OCI-LY1 (cell line): ENCODE measurements around the gene ATF5.

Source experiments
- H2AFZ ChIP-seq: fragments of 200-600 bp; sonication (generic), shearing (Covaris generic); 2 replicates; pipeline ENCODE4 v1.6.0; 2014; ENCODE audit warnings: antibody characterized with exemption, mild to moderate bottlenecking, low read length
- H3F3A ChIP-seq: fragments of 200-600 bp; sonication (generic), shearing (Covaris generic); 2 replicates; pipeline ENCODE4 v1.6.0; 2014; ENCODE audit warnings: mild to moderate bottlenecking, antibody characterized with exemption, low read length, moderate library complexity; ENCODE audit not compliant: insufficient read depth
- H3K27ac ChIP-seq: fragments of 200-600 bp; sonication (generic); 2 replicates; pipeline ENCODE4 v1.5.1; 2014; ENCODE audit warnings: low read length, mixed run types, mild to moderate bottlenecking, low read depth; ENCODE audit not compliant: poor library complexity, severe bottlenecking
- H3K27me3 ChIP-seq: fragments of 200-600 bp; sonication (generic); 2 replicates; pipeline ENCODE4 v1.6.0; 2014; ENCODE audit warnings: antibody characterized with exemption, mild to moderate bottlenecking, low read length, moderate library complexity; ENCODE audit not compliant: insufficient read depth
- H3K36me3 ChIP-seq: fragments of 200-600 bp; sonication (generic); 2 replicates; pipeline ENCODE4 v1.6.1; 2014; ENCODE audit warnings: mild to moderate bottlenecking, antibody characterized with exemption, low read length, moderate library complexity, mixed read lengths; ENCODE audit not compliant: insufficient read depth
- H3K4me1 ChIP-seq: fragments of 200-600 bp; sonication (generic); 2 replicates; pipeline ENCODE4 v1.5.1; 2014; ENCODE audit warnings: mild to moderate bottlenecking, low read length, moderate library complexity; ENCODE audit not compliant: insufficient read depth, severe bottlenecking
- H3K4me2 ChIP-seq: fragments of 200-600 bp; sonication (generic), shearing (Covaris generic); 2 replicates; pipeline ENCODE4 v1.6.1; 2014; ENCODE audit warnings: low read length
- H3K4me3 ChIP-seq: fragments of 200-600 bp; sonication (generic); 2 replicates; pipeline ENCODE4 v1.5.1; 2014; ENCODE audit warnings: low read length, low read depth, mild to moderate bottlenecking, mixed read lengths; ENCODE audit not compliant: poor library complexity, severe bottlenecking
- H3K79me2 ChIP-seq: fragments of 200-600 bp; shearing (Covaris generic); 2 replicates; pipeline ENCODE4 v1.6.1; 2016; ENCODE audit warnings: mixed run types, low read length, mixed read lengths; ENCODE audit not compliant: insufficient read depth
- H3K9ac ChIP-seq: fragments of 200-600 bp; sonication (generic), shearing (Covaris generic); 2 replicates; pipeline ENCODE4 v1.6.1; 2014; ENCODE audit warnings: mild to moderate bottlenecking, low read length, mixed read lengths
- H3K9me2 ChIP-seq: fragments of 200-600 bp; sonication (generic), shearing (Covaris generic); 2 replicates; pipeline ENCODE4 v1.6.1; 2014; ENCODE audit warnings: low read depth, mild to moderate bottlenecking, low read length, mixed read lengths
- H3K9me3 ChIP-seq: fragments of 200-600 bp; shearing (Covaris generic); 2 replicates; pipeline ENCODE4 v1.6.1; 2014; ENCODE audit warnings: low read length, mixed read lengths
- H4K20me1 ChIP-seq: fragments of 200-600 bp; sonication (generic), shearing (Covaris generic); 2 replicates; pipeline ENCODE4 v1.6.0; 2016; ENCODE audit warnings: mild to moderate bottlenecking, low read length; ENCODE audit not compliant: insufficient read depth
- EZH2 ChIP-seq: fragments of 200-600 bp; sonication (generic), shearing (Covaris generic); IDR thresholded peaks from 2 replicates; pipeline ENCODE4 v1.8.0; 2017; ENCODE audit warnings: borderline replicate concordance, mixed run types, mild to moderate bottlenecking, antibody characterized with exemption, low read length, moderate library complexity, mixed read lengths
- TF ChIP-seq, protein P1 (sequence below): fragments of 200-600 bp; sonication (generic), shearing (Covaris generic); IDR thresholded peaks from 2 replicates; pipeline ENCODE4 v1.5.1; 2017; ENCODE audit warnings: mild to moderate bottlenecking, antibody characterized with exemption, low read length, moderate library complexity, mixed read lengths

ATF5 gene

DNA sequence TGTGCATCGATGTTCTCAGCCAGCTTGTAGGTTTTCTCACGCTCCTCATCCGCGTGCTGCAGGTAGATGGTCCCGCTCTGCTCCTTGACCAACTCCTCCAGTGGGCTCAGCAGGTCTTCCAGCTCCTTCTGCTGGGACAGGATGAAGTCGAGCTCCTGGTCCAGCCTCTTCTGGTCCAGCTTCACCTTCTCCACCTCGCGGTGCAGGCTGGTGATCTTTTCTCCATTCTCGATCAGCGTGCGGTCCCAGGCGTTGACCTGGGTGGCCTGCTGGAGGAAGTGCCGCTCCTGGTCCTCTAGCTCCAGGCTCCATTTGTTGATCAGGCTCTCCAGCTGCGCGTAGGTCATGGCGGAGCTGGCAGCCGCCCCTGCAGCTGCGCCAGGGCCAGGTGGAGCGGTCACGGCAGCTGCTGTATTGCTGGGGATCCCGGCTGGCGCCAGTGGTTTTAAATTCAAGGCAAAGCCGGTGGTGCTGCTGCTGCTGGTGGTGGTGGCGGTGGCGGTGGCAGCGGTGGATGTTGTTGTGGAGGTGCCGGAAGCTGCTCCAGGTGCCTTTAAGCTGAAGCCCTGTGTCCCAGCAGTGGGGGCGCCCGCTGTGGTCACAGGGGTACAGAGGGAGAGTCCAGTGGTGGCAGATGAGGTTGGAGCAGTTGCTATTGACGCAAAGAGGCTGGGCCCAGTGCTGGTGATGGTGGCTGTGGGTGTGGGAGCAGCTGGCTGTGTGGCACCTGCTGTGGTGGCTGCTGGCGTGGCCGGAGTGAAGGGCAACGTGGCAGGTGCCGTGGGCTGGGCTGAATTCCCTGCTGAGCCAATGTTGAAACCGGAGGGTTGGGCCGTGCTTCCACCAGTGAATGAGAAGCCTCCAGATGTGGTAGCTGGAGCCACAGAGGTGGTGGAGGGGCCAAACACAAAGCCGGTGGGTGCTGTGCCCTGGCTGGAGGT, 20.3 kb upstream of the ATF5 start:
- Histone ChIP-seq H3K9me2 (no peaks in the 10 kb centered on the region), H3F3A (no peaks in the 10 kb centered on the region), H3K9ac (peak overlapping the region; percentile 54; the same call in 1 of the 2 replicates), H3K9me3 (no peaks in the 10 kb centered on the region), H3K4me1 (peaks cover 90% of the 10 kb centered on the region), H4K20me1 (no peaks in the 10 kb centered on the region), H2AFZ (no peak overlapping the region), H3K27me3 (no peaks in the 10 kb centered on the region), H3K4me3 (peak overlapping the region; percentile 30), H3K79me2 (no peaks in the 10 kb centered on the region), H3K27ac (peak overlapping the region; percentile 95), H3K4me2 (peak overlapping the region; percentile 49), H3K36me3 (peaks cover 77% of the 10 kb centered on the region)
- TF ChIP-seq, protein P1, sequence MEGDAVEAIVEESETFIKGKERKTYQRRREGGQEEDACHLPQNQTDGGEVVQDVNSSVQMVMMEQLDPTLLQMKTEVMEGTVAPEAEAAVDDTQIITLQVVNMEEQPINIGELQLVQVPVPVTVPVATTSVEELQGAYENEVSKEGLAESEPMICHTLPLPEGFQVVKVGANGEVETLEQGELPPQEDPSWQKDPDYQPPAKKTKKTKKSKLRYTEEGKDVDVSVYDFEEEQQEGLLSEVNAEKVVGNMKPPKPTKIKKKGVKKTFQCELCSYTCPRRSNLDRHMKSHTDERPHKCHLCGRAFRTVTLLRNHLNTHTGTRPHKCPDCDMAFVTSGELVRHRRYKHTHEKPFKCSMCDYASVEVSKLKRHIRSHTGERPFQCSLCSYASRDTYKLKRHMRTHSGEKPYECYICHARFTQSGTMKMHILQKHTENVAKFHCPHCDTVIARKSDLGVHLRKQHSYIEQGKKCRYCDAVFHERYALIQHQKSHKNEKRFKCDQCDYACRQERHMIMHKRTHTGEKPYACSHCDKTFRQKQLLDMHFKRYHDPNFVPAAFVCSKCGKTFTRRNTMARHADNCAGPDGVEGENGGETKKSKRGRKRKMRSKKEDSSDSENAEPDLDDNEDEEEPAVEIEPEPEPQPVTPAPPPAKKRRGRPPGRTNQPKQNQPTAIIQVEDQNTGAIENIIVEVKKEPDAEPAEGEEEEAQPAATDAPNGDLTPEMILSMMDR, result no peak
- TF ChIP-seq EZH2, result no peak

DNA sequence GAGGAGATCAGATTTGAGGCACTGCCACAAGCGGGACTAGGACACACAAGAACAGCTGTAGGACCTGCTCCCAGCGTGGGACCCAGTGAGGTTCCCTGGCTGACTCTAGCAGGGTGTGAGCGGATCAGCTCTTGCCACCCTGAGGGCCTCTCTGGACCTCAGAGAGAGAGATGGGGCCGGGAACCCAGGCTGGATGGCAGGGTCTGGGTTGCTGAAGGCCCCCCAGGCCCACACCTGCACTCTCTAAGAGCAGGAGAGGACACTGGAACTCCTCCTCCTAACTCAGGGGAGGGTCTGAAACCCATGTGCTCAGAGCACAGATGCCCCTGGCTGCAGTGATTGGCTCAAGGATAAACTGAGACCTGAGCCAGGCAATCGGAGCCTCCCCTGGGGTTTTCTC, 18.8 kb upstream of the ATF5 start:
- Histone ChIP-seq H3K4me2 (peak overlapping the region; percentile 49; the same call in 1 of the 2 replicates), H4K20me1 (no peaks in the 10 kb centered on the region), H3F3A (no peaks in the 10 kb centered on the region), H2AFZ (no peak overlapping the region), H3K9me2 (no peaks in the 10 kb centered on the region), H3K27ac (peak overlapping the region; percentile 95), H3K79me2 (no peaks in the 10 kb centered on the region), H3K4me1 (peaks cover 84% of the 10 kb centered on the region), H3K9me3 (no peaks in the 10 kb centered on the region), H3K36me3 (peaks cover 89% of the 10 kb centered on the region), H3K9ac (peak overlapping the region; percentile 54), H3K4me3 (peak overlapping the region; percentile 30), H3K27me3 (no peaks in the 10 kb centered on the region)
- TF ChIP-seq, protein P1, result no peak
- TF ChIP-seq EZH2, result no peak

DNA sequence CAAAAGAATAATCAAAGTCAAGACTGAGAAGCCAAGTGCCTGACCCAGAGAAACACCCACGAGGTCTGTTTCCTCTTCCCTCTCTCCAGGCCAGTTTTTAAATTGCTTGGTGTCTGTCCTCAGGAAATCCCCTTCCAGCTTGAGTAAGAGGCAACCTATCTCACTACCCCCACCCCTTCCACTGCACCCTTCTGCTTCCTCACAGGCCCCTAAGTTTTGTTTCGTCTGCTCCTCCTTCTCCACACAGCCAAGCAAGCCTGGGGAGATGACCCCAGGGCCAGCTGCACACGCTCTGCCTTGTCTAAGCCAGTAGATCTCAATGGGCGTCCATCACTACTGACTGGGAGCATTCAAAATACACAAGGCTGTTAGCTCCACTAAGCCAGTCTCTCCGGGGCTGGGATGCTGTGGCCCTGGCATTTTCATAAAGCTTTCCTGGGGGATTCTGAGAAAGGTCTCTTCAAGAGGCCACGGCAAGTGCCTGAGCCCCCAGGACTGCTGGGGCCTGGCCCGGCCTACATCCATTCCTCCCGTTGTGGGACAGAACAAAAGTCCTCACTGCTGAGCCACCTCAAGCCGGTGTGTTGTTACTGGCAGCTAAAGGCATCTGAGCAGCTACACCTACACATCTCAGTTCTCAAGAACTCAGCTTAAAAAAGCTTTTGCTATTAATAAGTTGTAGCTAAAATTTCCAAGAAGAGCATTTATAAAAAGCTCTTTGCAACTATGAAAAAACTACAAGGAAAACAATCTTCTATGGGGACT, 17.4 kb upstream of the ATF5 start:
- peaks cover 91% of the 10 kb centered on the region for H3K36me3 ChIP-seq
- no peaks in the 10 kb centered on the region for H3K9me3 ChIP-seq
- H3K9me2 ChIP-seq, result no peaks in the 10 kb centered on the region
- peak overlapping the region; percentile 27; the same call in 1 of the 2 replicates for H3K4me2 ChIP-seq
- TF ChIP-seq EZH2, result no peak
- TF ChIP-seq, protein P1, result no peak
- no peaks in the 10 kb centered on the region for H3K79me2 ChIP-seq
- H2AFZ ChIP-seq, result no peak overlapping the region
- H3K27ac ChIP-seq, result peak overlapping the region; percentile 95
- H3K27me3 ChIP-seq, result no peaks in the 10 kb centered on the region
- H3F3A ChIP-seq, result no peaks in the 10 kb centered on the region
- no peaks in the 10 kb centered on the region for H4K20me1 ChIP-seq
- peak overlapping the region; percentile 20; the same call in 1 of the 2 replicates for H3K9ac ChIP-seq
- H3K4me3 ChIP-seq, result no peak overlapping the region
- H3K4me1 ChIP-seq, result peaks cover 75% of the 10 kb centered on the region
